Upper lobe of left lung (tissue), 6 donors: ENCODE measurements around the gene RPRD1B. TPM values are rescaled to one million over a fixed set of nuclear protein-coding genes. Genes with fewer than 3 reads are reported as not detected.
A peak's percentile ranks its signal among the peaks of the same experiment; 100 is the strongest.

Source experiments
- ATAC-seq, 2 donors: fragments of 200-7000 bp; cut with Tn5 transposase; one replicate each; pipeline ENCODE4 v1.9.1; 2022; ENCODE audit warnings: mild to moderate bottlenecking in 2 of 2, moderate library complexity in 2 of 2; ENCODE audit not compliant: low FRiP score in 2 of 2
- DNase-seq, 2 donors: peaks; one replicate each; pipeline ENCODE4 v3.0.0-alpha.2; 2019 to 2020
- H3K27ac ChIP-seq, 4 donors: fragments of 200-600 bp; sonication (generic); one replicate each; pipeline ENCODE4 v1.5.1; 2016 to 2019
- H3K27me3 ChIP-seq, 4 donors: fragments of 200-600 bp; sonication (generic); one replicate each; pipeline ENCODE4 v1.5.1; 2017 to 2019
- H3K36me3 ChIP-seq, 4 donors: fragments of 200-600 bp; sonication (generic); one replicate each; pipeline ENCODE4 v1.5.1; 2016 to 2019
- H3K4me1 ChIP-seq, 4 donors: fragments of 200-600 bp; sonication (generic); one replicate each; pipeline ENCODE4 v1.5.1; 2018 to 2019
- H3K4me3 ChIP-seq, 4 donors: fragments of 200-600 bp; sonication (generic); one replicate each; pipeline ENCODE4 v1.5.1; 2017 to 2019; ENCODE audit warnings: mild to moderate bottlenecking in 2 of 4, moderate library complexity in 1 of 4
- H3K9me3 ChIP-seq, 4 donors: fragments of 200-600 bp; sonication (generic); one replicate each; pipeline ENCODE4 v1.5.1; 2018 to 2019
- EP300 ChIP-seq, 4 donors: sonication (generic); formaldehyde crosslinking; IDR thresholded peaks; one replicate each; pipeline ENCODE4 v1.5.1; 2017; ENCODE audit warnings: antibody characterized with exemption in 4 of 4, control low read depth in 2 of 4
- POLR2A ChIP-seq, 4 donors: fragments of 450-650 bp; IDR thresholded peaks; one replicate each; pipeline ENCODE4 v1.5.1; 2016 to 2017; ENCODE audit warnings: antibody characterized with exemption in 4 of 4, mild to moderate bottlenecking in 2 of 4
- POLR2AphosphoS5 ChIP-seq, 2 donors: sonication (generic); formaldehyde crosslinking; IDR thresholded peaks; one replicate each; pipeline ENCODE4 v1.5.1; 2017; ENCODE audit warnings: antibody characterized with exemption in 2 of 2
- WGBS, 2 donors: methylation state at CpG; one replicate each; pipeline ENCODE4 v1.1.5; 2017 to 2018; 5-methylcytosine and 5-hydroxymethylcytosine counted together
- total RNA-seq, 6 donors: library from RNA; depleted of rRNA in 4 of 6; stranded (reverse); fragments of >200 nt in 4 of 6; gene quantifications; one replicate each; pipeline versions ENCODE4 v1.1.0 to v1.2.1, GENCODE V29; 2016 to 2021
- TF ChIP-seq, protein P1 (sequence below), 6 experiments: fragments of 450-650 bp in 4 of 6; fragments of 200-600 bp in 2 of 6; sonication (generic) in 2 of 6; IDR thresholded peaks; one replicate each; pipeline ENCODE4 v1.5.1; 2016 to 2019; ENCODE audit warnings: antibody characterized with exemption in 6 of 6
- donor health status: DM: no; HTN: no; CAD: no; lungs with moderate emphysema.
- donor health status: DM: no; HTN: yes; CAD: no; lungs with severe emphysema.

Gene RPRD1B
- total RNA-seq, 6 donors from 2014 or later, result 26.0 to 75.4 (median 29.2) TPM

DNA sequence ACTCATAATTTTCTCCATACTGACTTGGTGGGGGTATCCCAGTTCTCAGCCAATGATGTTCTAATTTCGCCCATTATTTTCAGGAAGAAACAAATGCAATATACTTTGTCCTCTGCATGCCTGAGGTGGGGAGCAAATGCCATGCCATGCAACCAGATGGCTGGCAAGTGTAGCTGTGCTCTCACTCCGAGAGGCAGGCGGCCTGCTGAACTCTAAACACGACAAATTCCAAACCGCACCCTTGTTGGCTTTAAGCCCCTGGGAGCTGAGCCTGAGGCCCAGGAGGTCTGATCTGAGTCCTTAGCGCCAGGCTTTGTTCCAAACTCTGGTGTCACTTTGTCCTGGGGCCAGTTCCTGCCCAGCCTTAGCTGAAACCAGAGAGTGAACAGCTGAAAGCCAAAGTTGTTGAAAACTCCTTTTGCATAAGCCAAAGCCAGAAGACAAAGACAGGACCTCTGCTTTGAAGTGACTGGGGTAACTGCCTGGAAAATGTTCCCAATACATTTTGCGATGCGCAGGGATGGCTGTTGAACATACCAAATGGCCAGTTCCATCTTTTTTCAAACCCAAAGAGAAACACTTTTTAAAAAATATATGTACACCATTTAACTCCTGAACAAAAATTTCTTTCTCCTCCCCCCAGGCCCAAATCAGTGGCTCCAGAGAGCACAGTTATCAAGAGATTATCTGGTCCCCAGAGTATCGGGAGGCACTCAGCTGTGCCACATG is 46.5 kb upstream of the RPRD1B start:
- no peaks in the 10 kb centered on the region for H3K27me3 ChIP-seq
- DNase-seq, result peak in 1 of 2 donors; percentile 85
- no peak overlapping the region for H3K4me3 ChIP-seq
- TF ChIP-seq POLR2A (IDR thresholded peaks at IDR 0.05) (peak in 1 of 4 donors; percentile 32), EP300 (IDR thresholded peaks at IDR 0.05) (peak in 1 of 4 donors; percentile 2), POLR2AphosphoS5 (IDR thresholded peaks at IDR 0.05) (peak in 1 of 2 donors; percentile 56)
- TF ChIP-seq, protein P1, sequence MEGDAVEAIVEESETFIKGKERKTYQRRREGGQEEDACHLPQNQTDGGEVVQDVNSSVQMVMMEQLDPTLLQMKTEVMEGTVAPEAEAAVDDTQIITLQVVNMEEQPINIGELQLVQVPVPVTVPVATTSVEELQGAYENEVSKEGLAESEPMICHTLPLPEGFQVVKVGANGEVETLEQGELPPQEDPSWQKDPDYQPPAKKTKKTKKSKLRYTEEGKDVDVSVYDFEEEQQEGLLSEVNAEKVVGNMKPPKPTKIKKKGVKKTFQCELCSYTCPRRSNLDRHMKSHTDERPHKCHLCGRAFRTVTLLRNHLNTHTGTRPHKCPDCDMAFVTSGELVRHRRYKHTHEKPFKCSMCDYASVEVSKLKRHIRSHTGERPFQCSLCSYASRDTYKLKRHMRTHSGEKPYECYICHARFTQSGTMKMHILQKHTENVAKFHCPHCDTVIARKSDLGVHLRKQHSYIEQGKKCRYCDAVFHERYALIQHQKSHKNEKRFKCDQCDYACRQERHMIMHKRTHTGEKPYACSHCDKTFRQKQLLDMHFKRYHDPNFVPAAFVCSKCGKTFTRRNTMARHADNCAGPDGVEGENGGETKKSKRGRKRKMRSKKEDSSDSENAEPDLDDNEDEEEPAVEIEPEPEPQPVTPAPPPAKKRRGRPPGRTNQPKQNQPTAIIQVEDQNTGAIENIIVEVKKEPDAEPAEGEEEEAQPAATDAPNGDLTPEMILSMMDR (IDR thresholded peaks at IDR 0.05), result no peak
- peak overlapping the region; percentile 58 to 82 (median 74) for H3K27ac ChIP-seq
- H3K4me1 ChIP-seq, result peaks cover 46 to 65% (median 54%) of the 10 kb centered on the region in 4 donors
- WGBS, 2 donors, result 46 to 59% methylated on average over 9 of the region's 9 CpGs
- peaks cover 0 to 22% (median 11%) of the 10 kb centered on the region in 4 donors for H3K36me3 ChIP-seq
- peak; percentile 41 to 78 for ATAC-seq
- no peaks in the 10 kb centered on the region for H3K9me3 ChIP-seq

DNA sequence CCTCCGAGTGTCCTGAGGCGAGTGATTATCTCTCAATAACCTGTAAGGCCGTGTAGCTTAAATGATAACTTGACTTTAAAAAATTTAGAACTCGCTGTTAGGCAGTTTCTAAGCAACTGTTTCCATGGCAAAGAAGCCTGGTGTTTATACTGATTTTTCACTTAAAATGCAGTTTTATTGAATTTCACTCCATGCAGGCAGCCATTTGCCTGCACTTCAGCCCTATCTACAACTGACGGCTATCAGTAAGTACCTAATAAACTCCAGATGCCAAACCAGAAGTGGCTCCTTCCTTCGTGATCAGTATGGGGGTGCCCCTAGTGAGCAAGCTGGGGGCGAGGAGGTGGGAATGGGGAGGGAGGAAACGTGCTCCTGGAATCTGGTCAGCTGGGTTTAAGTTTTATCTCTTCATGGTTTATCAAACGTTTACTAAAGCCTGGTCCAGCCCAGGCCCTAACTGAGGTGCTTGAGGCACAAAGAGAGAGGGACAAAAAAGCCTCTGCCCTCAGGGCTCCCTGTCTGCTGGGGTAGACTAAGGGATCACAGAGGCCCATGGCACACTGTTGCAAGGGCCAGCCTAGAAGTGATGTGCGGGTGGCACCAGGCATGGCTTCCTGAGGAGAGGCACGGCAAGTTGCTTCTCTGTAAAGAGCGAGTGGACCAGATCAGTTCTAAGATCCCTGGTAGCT is 45.8 kb upstream of the RPRD1B start:
- peaks cover 53 to 72% (median 61%) of the 10 kb centered on the region in 4 donors for H3K4me1 ChIP-seq
- ATAC-seq (no peak), DNase-seq (no peak)
- no peaks in the 10 kb centered on the region for H3K9me3 ChIP-seq
- WGBS, 2 donors, result 75 to 79% methylated on average over 12 of the region's 12 CpGs
- peaks cover 0 to 17% (median 8%) of the 10 kb centered on the region in 4 donors for H3K36me3 ChIP-seq
- H3K27me3 ChIP-seq, result no peaks in the 10 kb centered on the region
- TF ChIP-seq, protein P1 (IDR thresholded peaks at IDR 0.05), result no peak
- TF ChIP-seq EP300 (IDR thresholded peaks at IDR 0.05) (no peak), POLR2AphosphoS5 (IDR thresholded peaks at IDR 0.05) (no peak), POLR2A (IDR thresholded peaks at IDR 0.05) (no peak)
- peak overlapping the region; percentile 58 to 82 (median 74) for H3K27ac ChIP-seq
- no peak overlapping the region for H3K4me3 ChIP-seq

- 87 to 89% methylated on average over 5 of the region's 5 CpGs for WGBS, 2 donors
- no peak for DNase-seq
Observed at GRCh38 chr20:37988306-37988954, 45.1 kb upstream of the RPRD1B start.

DNA sequence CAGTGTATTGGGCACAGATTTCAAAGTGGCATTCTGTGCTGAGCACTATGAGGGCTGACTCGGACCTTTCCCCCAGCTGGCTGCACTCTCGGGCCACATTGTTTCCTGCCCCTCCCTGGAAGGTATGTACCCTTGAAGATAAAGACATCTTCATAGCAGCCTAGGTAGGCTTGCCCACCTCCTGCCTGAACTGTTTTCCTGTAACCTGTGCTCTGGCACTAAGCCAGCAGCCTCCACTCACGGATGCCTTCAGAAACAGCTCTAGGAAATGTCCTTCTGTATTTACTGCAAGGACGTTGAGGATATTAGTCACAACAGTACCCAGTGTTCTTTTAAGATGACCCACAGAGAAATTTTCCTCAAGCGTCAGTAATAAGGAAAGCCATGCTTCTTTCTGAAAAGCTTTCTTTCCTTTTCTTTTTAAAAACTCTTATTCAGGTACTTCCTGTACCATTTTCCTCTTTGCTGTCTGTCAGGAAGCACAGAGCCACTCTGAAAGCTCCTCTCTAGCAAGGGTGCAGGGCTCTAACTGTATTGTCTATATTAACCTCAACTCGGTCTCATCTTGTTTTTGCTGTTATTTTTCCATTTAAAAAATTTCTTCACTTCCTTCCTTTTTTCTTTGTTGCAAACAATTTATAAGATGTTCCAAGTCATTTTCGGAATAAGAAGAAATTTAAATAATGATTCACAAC is 43.8 kb upstream of the RPRD1B start:
- TF ChIP-seq EP300 (IDR thresholded peaks at IDR 0.05) (peak; percentile 54 to 74 (median 68)), POLR2AphosphoS5 (IDR thresholded peaks at IDR 0.05) (peak; percentile 44 to 81)
- TF ChIP-seq, protein P1 (IDR thresholded peaks at IDR 0.05), result no peak
- 43 to 57% methylated on average over 6 to 7 of the region's 7 CpGs for WGBS, 2 donors
- peak in 1 of 2 donors; percentile 83 for DNase-seq
- H3K4me3 ChIP-seq, result no peak overlapping the region
- ATAC-seq, result peak in 1 of 2 donors; percentile 49
- H3K27me3 ChIP-seq, result no peaks in the 10 kb centered on the region
- peaks cover 68 to 91% (median 73%) of the 10 kb centered on the region in 4 donors for H3K4me1 ChIP-seq
- peaks cover 0 to 15% (median 2%) of the 10 kb centered on the region in 4 donors for H3K36me3 ChIP-seq
- no peaks in the 10 kb centered on the region for H3K9me3 ChIP-seq
- peak overlapping the region; percentile 71 to 82 (median 77) for H3K27ac ChIP-seq

More at GRCh38 chr20:37988306-37988954, 45.1 kb upstream of the RPRD1B start:
- peaks cover 0 to 10% (median 1%) of the 10 kb centered on the region in 4 donors for H3K36me3 ChIP-seq
- no peaks in the 10 kb centered on the region for H3K9me3 ChIP-seq
- H3K27ac ChIP-seq, result peak overlapping the region; percentile 58 to 82 (median 74)
- peaks cover 57 to 79% (median 66%) of the 10 kb centered on the region in 4 donors for H3K4me1 ChIP-seq
- no peaks in the 10 kb centered on the region for H3K27me3 ChIP-seq
- TF ChIP-seq EP300 (IDR thresholded peaks at IDR 0.05) (no peak), POLR2AphosphoS5 (IDR thresholded peaks at IDR 0.05) (no peak), POLR2A (IDR thresholded peaks at IDR 0.05) (no peak)
- TF ChIP-seq, protein P1 (IDR thresholded peaks at IDR 0.05), result no peak
- ATAC-seq, result no peak
- H3K4me3 ChIP-seq, result no peak overlapping the region
